Cardiac septum (tissue), 1 donor: ENCODE data around the gene FOXD2. TPM values are rescaled to one million over a fixed set of nuclear protein-coding genes. Genes with fewer than 3 reads are reported as not detected.
A peak's percentile ranks its signal among the peaks of the same experiment; 100 is the strongest.

ENCODE experiments used
- DNase-seq: peaks from one replicate; pipeline ENCODE4 v3.0.0-alpha.2; 2020; ENCODE audit warnings: low spot score
- intact Hi-C: fragments of 100-400 bp; cut with DNase I; formaldehyde crosslinking; loops from one replicate; pipeline ENCODE4 v1.14.0; 2022
- long read RNA-seq: library from polyadenylated mRNA; unstranded; transcript quantifications from one replicate; pipeline ENCODE4 v2.0.0, GENCODE V29; 2021
- total RNA-seq: library from RNA; stranded (reverse); fragmentation: NEBNext Ultra II Directional; extraction: Animal tissue kit (Norgen Biotek cat#: 25700); gene quantifications from one replicate; pipeline ENCODE4 v1.2.1, GENCODE V29; 2021
- donor health status: DM: no; HTN: no; CAD: no.

FOXD2 gene
- 0.08 TPM for total RNA-seq
- long read RNA-seq, full-length matches to known transcripts = 1 of 1 reads
- long read RNA-seq, partial matches to known transcripts = 0 of 1 reads
- long read RNA-seq, other reads (novel, unspliced or antisense) = 0 of 1 reads

DNA sequence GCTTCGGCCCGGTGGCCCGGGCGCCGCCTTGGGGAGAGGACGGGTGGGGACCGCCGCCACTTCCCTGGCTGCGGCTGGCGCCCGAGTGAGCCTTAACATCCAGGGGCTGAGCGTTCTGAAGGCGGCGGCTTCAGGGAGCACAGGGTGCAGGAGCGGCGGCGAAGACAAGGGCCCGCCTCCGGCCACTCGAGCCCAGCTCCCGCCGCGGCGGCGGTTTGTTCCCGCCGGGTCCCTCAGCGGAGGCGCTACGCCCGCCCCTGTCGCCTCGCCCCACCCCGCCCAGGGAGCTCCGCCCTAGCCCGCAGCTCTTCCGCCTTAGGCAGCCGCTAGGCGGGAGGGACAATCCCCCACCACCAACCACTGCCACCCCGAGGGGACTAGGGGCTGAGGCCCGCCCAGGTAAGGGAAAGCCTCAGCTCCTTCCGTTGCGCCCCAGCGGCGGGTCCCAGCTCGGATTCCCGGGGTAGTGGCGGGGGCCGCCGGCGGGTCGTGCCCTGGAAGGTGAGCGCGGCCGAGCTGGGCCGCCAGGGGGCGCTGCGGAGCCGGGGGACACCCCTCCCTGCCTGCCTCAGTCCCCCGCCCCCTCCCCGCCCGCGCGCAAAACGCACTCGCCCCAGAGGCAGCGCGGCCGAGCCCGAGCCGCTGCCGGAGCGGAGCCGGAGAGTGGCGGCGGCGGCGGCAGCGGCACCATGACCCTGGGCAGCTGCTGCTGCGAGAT is at the start of gene FOXD2:
Gene FOXD2 (plus strand): TSS at position 598 of the 718 bp plus-strand sequence. CDS start 92 bp downstream, at position 690.
- DNase-seq = peak; percentile 92
- intact Hi-C loops = loop anchor here (5.0 kb wide), 2 partner anchors 135 to 260 kb away; no protein-coding TSS in a partner anchor

DNA sequence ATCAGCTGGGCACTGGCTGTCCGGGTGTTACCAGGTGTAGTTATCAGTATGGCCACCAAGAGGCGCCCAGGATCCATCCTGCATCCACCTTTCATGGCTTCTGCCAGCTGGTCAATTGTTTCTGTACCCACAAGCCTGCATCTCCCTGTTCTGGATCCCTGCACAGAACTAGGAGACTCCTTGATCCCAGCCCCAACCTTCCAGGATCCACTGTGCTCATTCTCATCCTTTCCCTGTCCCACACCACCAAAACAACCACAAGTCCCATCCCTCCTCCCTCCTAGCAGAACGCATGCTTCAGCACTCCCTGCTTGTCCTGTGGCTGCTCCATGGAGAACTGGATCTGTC is 49.0 kb upstream of the FOXD2 start:
- intact Hi-C loops = loop anchor here (2.0 kb wide), 2 partner anchors 36 to 322 kb away; no protein-coding TSS in a partner anchor

DNA sequence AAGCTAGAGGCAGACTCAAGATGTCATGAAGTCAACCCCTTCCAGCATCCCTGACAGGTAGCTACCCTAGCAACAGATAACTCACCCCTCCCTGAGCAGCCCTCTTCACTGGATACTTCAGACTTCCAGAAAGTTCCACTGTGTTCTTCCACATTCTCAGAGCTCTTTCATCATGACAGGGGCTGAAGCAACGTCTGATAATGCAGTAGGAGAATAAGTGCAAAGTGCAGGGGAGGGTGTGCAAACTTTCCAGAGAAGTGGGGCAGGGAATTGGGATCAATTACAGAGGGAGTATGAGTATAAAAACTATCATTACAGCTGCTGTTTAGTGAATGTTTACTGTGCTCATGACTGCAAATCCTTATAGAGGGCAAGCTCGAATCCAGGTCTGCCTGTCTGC is 48.1 kb upstream of the FOXD2 start:
- intact Hi-C loops = loop anchor here (2.0 kb wide), 2 partner anchors 35 to 321 kb away; no protein-coding TSS in a partner anchor
- DNase-seq = no peak

More for the DNA sequence above, 49.0 kb upstream of the FOXD2 start:
- no peak for DNase-seq

DNA sequence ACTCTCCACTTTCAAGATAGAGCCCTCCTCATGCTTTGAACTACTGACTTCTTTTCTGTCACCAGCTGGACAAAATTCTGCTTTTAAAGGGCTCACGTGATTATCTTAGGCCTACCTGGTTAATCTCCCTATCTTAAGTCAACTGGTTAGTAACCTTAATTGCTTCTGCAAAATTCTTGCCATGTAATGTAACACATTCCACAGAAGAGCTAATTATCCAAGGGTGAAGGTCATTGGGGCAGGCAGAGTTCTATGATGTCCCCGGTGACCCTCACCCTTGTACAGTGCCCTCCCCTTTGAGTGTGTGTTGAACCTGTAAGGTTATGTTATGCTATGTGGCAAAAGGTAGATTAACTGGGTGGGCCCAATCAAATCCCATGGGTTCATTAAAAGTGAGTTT is 47.0 kb upstream of the FOXD2 start:
- intact Hi-C loops = no loop called here
- DNase-seq = no peak

DNA sequence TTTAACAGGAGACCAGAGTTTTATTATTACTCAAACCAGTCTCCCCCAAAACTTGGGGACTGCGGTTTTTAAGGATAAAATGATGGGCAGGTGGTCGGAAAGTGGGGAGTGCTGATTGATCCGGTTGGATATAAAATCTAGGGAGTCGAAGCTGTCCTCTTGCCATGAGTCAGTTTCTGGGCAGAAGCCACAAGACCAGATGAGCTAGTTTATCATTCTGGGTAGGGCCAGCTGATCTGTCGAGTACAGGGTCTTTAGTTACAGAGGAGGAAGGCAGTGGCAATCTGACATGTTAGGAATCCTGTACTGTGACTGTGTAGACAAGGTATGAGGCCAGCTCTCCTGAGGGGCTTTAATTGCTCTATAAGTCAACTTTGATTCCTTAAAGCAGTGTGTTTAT is 44.7 kb upstream of the FOXD2 start:
- DNase-seq = no peak
- intact Hi-C loops = no loop called here

DNA sequence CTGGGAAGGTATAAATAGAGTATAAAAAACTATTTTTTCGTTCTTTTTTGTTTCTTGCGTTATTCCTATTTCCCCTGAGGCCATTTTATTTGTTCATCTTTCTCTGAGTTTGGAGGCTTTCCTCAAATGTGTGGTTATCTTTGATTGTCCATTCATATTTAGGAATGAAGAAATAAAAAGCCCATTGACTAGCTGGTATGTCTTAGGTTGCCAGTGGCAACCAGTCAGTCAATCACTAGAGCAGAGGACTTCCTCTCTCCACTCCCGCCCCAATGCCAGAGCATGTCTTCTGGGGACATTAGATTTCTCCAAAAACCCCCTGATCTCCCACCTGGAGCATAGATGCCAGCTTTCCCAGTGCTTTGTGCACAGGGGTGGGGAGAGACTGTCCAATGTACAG is 42.4 kb upstream of the FOXD2 start:
- no peak for DNase-seq
- intact Hi-C loops = no loop called here

DNA sequence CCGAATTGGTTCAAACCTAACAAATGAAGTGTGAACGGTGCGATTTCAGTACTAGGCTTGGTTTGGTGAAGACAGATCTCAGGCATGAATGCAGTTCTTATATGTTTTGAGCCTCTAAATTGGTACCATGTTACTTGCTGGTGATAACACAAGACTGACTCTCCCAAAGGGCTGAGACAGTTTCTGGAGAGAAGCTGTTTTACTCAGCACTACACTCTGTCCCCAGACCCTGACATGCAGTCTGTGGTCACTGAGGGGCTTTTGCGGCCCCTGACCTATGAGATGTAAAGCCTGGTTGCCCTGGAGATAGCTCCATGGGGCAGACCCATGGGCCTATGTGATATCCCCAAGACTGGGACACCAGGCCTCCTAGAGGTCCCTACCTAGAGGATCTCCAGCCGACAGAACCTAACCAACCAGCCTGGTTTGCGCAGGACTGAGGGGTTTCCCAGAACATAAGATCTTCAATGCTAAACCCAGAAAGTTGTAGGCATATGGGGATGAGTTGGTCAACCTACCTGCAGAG is 41.1 kb upstream of the FOXD2 start:
- intact Hi-C loops = no loop called here
- no peak for DNase-seq

DNA sequence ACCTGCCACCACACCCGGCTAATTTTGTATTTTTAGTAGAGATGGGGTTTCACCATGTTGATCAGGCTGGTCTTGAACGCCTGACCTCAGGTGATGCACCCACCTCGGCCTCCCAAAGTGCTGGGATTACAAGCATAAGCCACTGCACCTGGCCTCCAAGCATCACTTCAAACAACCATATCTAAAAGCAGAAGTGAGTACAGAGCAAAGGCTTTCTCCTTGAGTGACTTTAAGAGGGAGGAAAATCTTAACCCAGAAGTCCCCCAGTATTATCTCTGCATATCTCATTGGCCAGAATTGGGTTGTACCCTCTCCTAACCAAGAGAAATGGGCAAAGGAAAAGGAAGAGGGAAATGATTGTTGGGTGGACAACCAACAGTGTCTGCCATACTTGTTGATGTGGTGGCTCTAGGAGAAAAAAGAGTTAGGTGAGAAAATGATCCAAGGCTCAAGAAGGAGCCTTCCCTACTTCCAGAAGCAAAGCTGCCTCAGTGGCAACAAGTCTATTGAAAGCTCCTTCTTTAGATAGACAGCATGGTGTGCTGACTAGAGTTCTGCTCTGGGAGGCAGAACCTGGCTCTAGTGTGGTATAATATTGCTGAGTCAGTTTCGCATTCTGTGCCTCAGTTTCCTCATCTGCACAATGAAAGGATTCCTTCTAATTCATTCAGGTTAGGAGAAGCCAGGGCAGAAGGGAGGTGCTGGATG is 38.6 kb upstream of the FOXD2 start:
- DNase-seq = no peak
- intact Hi-C loops = no loop called here

DNA sequence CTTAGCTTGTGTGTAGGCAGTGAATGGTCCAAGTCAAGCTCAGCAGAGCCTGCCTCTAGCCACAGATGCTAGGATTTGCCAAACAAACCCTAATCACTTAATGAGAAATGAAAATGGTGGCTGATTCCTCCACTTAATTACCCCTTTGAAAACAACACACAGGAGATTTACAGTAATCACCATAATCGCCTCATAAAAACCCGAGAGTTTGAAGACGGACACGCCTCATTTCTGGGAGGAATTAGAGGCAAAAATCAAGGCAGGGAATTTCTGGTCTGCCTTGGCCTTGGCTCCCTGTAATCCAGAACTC is 38.0 kb upstream of the FOXD2 start:
- intact Hi-C loops = no loop called here
- DNase-seq = no peak

DNA sequence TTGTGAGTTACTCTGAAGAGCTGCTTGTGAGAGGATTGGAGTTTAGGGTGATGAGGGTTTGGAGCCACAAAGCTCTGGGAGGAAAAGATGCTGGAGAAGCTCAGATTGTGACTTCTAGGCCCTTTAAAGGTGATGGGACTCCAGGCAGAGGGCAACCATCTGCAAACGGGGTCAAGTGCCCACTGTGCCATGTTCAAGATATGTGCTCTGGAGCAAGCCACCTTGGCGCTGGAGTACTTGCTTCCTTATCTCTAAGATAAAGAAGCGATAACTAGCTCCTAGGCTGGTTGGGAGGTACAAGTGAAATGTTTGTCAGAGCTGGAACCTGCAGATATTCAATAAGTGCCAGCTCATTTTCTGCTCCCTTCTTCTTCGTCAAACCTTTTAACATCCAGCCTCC is 36.1 kb upstream of the FOXD2 start:
- intact Hi-C loops = no loop called here
- DNase-seq = peak; percentile 44

DNA sequence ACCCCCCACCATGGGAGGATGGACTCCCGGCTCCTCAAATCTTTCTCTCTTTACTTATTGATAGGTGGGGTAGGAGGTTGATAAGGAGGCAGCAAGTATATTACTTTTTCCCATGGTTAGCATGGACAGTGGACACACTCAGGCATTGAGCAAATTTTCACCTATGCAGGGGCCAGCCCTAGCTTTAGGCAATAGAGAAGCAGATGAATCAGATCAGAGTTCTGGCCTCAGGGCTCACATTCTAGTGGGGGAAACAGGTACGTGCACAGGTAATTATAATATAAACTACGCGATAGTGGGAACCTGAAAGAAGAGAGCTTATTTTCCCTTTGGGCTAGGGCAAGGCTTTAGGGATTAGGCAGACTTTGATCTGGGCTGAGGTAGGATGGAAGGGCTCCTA is 35.3 kb upstream of the FOXD2 start:
- DNase-seq = no peak
- intact Hi-C loops = no loop called here

DNA sequence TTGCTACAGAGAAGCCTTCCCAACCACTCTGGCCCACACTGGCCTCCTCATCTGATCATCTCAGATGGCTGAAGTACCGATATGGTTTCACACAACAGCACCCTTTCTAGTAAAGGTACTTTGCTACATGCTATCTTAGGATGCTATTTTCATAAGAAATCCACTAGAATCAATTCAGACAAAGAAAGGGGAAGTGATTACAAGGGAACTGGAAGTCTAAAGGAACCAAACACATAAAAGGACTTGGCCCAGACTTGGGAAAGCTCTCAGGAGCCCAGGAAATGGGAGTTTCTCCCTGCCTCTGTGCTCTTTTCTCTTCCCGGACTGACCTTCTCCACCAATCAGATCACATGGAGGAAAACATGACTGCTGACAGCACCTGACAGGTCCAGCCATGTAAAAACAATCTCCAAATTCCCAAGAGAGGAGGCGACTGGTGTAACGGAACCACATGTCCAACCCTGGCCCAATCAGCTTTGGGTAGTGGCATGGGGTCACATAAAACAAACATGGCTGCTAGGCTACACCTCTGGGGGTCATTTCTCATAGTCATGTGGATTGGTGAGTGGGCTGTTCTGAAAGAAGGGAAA is 34.4 kb upstream of the FOXD2 start:
- no peak for DNase-seq
- intact Hi-C loops = no loop called here

DNA sequence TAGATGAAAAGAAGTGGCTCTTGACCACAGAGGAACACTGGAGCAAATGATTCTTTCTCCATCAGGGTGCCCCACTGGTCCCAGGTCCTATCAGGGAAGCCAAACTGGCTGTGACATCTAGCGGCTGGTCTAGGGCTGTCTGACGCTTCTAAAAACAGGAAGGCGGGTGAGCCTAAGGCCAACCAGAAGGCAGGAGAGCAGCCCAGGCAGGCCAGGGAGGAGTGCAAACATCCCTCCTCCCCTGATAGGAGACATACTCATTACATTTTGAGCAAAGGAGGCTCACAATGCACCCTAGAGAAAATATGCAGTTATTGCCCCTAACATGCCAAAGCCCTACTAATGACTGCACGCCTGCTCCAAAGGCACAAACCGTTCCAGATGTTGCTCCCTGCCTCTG is 32.1 kb upstream of the FOXD2 start:
- no peak for DNase-seq
- intact Hi-C loops = no loop called here

DNA sequence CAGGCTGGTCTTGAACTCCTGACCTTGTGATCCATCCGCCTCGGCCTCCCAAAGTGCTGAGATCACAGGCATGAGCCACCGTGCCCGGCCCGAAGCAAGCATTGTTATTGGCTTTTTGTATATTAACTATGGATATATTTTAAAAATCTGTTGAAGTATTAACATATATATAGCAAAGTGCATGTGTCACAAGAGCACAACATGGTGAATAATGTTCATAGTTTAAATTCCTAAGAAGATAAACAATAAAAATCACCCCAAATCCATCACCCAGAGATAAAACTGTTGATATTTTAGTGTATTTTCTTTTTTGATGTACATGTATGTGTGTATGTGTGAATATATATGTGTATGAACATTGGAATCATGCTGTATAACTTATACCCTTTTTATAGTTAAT is 30.9 kb upstream of the FOXD2 start:
- no peak for DNase-seq
- intact Hi-C loops = no loop called here

DNA sequence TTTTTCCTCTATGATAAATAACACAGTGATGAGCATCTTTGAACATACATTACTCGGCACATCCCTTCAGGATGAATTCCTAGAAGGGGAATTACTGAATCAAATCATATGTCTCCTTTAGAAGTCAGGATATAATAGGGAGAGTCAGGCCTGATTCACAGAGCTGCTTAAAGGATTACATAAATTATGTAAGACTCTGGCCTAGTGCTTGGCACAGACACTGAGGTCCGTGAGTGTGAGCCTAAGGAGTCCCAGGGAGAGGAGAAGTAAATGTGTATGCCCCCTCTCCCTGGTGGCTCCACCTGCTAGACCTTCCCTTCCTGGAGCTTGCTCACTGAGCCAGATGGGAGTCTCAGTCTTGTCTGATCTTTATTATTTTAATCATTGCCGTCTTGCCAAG is 30.4 kb upstream of the FOXD2 start:
- DNase-seq = no peak
- intact Hi-C loops = no loop called here

DNA sequence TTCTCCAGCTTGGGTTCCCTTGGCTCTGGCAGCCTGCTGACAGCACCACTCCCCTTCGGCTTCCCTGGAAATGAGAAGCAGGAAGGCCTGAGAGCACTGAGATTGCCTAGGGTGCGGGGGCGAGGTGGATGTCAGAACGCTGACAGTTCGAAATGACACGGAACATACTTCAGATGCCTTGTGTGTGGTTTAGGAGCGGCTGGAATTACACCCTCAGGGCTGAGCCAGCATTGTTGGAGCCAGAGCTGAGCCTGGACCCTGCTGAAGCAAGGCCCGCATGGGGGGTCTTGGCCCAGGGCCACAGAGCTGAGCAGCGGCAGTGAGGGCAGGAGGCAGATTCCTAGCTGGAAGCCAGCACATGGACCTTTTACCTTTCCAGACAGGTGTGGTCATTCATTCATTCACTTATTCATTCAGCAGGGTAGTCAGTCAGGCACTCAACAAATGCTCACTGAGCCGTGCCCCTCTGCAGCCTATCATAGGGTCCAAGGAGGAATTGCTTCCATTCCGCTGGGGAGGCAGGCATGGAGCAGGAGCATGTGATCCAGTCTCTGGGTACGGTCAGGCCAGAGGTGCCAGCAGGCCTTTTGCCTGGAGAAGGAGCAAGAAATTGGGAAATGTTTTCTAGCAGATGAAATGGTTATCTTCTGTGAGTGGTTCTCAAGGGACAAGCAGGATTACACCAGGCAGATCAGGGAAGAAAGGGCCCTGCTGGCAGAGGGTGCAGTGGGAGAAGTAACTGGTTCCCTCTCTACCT is 28.4 kb upstream of the FOXD2 start:
- intact Hi-C loops = no loop called here
- DNase-seq = no peak

DNA sequence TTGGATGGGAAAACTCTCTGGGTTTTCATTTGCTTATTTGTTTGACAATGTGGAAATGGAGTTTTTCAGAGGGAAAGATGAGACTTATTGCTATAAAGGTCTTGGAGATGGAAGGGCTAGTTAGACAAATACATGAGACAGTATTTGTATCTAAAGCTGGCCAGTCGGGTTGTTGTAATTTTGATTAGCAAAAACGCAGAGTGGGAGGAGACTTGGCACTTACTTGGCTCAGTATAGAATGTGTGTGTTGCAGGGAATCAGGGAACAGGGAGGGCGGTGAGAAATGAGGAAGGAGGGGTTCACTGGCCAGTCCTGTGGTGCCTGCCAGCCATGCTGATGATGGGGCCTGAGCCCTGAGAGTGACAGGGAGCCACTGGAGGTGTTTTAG is 27.8 kb upstream of the FOXD2 start:
- no peak for DNase-seq
- intact Hi-C loops = no loop called here

DNA sequence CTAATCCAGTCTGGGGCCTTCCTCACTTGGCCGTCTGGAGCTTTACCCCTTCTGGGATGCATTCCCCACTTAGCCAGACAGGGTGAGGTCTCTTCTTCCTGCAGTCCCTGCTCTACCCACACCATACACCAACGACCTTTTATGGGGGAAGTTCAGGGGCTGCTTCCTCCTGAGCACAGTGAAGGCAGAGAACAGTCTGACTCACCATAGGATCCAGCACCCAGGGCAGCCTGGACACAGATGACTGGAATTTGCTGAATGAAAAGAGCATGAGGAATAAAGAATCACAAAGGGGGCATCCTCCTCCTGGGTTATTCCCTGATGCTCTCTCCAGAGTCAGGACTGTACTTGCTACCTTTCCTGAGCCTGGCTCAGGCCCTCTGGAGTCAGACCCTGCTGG is 26.4 kb upstream of the FOXD2 start:
- intact Hi-C loops = no loop called here
- DNase-seq = no peak

DNA sequence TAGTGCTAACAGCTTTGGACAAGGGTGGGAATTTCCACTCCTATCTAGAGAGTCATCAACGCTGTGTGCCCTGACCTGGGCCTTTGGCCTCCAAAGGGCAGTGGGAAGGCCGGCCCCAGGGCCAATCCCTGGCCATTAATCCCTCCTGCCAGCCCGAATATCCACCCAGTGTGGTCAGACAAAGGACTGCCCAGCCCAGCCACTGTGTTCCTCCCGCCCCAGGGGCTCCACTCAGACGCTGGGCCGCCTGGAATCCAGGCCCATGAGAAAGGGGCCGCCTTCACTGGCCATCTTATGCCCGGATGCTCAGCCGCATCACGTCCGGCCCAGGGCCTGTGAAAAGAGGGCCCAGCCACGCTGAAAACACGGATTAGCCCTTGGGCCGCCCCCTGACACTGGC is 25.4 kb upstream of the FOXD2 start:
- intact Hi-C loops = no loop called here

DNA sequence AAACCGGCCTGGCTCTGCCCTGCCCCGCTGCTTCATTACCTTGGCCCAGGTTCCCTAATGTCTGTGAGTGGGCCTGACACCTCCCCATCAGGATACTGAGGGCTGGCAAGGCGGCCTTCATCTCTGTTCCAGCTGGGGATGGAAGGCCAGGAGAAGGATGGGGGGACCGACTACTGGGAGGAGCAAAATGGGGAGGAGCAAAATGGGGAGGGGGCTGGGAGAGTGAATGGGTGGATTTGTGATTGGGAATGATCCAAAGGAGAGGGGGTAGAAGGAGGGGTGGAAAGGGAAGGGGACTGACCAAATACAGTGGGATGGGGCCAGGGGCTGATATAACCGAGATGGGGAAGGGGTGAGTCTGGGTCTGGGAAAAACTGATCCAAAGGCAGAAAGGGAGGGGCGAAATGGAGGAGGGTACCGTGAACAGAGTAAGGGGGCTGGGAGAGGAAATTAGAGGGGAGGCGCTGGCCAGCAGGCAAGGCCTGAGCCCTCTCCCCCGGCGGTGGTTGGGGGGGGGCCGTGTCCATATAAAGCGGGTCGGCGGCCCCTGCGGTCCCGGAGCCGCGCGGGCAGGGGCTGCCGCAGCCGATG is 22.0 kb upstream of the FOXD2 start, which contains the start of gene FOXE3:
Gene FOXE3 (plus strand): TSS at position 558 of the 591 bp plus-strand sequence. CDS start 31 bp downstream, at position 589.
- intact Hi-C loops = no loop called here
- DNase-seq = no peak

More for the DNA sequence above, 25.4 kb upstream of the FOXD2 start:
- no peak for DNase-seq
